ENCODE data around the gene SDCCAG8. TPM values are rescaled to one million over a fixed set of nuclear protein-coding genes. Genes with fewer than 3 reads are reported as not detected.

SDCCAG8 gene
- total RNA-seq, 1 donor from 2014 or later: 21.4 TPM

GRCh38 chr1:243234978-243235647, 20.7 kb upstream of the SDCCAG8 start:
- H3K4me1 ChIP-seq: peaks cover 50% of the 10 kb centered on the region
- no peaks in the 10 kb centered on the region for H3K27me3 ChIP-seq (ENCODE audit: low read depth)
- peaks cover 15% of the 10 kb centered on the region for H3K36me3 ChIP-seq
- intact Hi-C loops (cut with micrococcal nuclease): no loop called here
- H3K4me3 ChIP-seq: no peak overlapping the region
- no peak for DNase-seq
- H3K9me3 ChIP-seq (replicated peaks): peaks cover 24% of the 10 kb centered on the region
- TF ChIP-seq CTCF (IDR thresholded peaks at IDR 0.05; ENCODE audit: borderline replicate concordance): no peak
- H3K27ac ChIP-seq (replicated peaks): peak overlapping the region; percentile 47

GRCh38 chr1:243236604-243237252, 19.1 kb upstream of the SDCCAG8 start:
- H3K4me3 ChIP-seq: no peak overlapping the region
- peak overlapping the region; percentile 47 for H3K27ac ChIP-seq (replicated peaks)
- peaks cover 50% of the 10 kb centered on the region for H3K4me1 ChIP-seq
- no peak for DNase-seq
- TF ChIP-seq CTCF (IDR thresholded peaks at IDR 0.05; ENCODE audit: borderline replicate concordance): no peak
- H3K36me3 ChIP-seq: peaks cover 6% of the 10 kb centered on the region
- intact Hi-C loops (cut with micrococcal nuclease): no loop called here
- peaks cover 8% of the 10 kb centered on the region for H3K9me3 ChIP-seq (replicated peaks)
- H3K27me3 ChIP-seq (ENCODE audit: low read depth): no peaks in the 10 kb centered on the region

GRCh38 chr1:243244432-243244841, 11.4 kb upstream of the SDCCAG8 start:
- Histone ChIP-seq H3K4me1 (peaks cover 49% of the 10 kb centered on the region), H3K4me3 (no peak overlapping the region), H3K9me3 (replicated peaks) (no peaks in the 10 kb centered on the region), H3K27ac (replicated peaks) (no peak overlapping the region), H3K36me3 (no peaks in the 10 kb centered on the region), H3K27me3 (ENCODE audit: low read depth) (no peaks in the 10 kb centered on the region)
- TF ChIP-seq CTCF (IDR thresholded peaks at IDR 0.05; ENCODE audit: borderline replicate concordance): no peak
- no peak for DNase-seq
- intact Hi-C loops (cut with micrococcal nuclease): no loop called here

- TF ChIP-seq CTCF (IDR thresholded peaks at IDR 0.05; ENCODE audit: borderline replicate concordance): no peak
- Histone ChIP-seq H3K27ac (replicated peaks) (peak overlapping the region; percentile 14), H3K4me1 (peaks cover 69% of the 10 kb centered on the region), H3K36me3 (no peaks in the 10 kb centered on the region), H3K27me3 (ENCODE audit: low read depth) (no peaks in the 10 kb centered on the region), H3K9me3 (replicated peaks) (no peaks in the 10 kb centered on the region), H3K4me3 (no peak overlapping the region)
- no peak for DNase-seq
- intact Hi-C loops (cut with micrococcal nuclease): no loop called here
Measured at GRCh38 chr1:243246916-243247315, 8.9 kb upstream of the SDCCAG8 start.

GRCh38 chr1:243247901-243248300, 7.9 kb upstream of the SDCCAG8 start:
- TF ChIP-seq CTCF (IDR thresholded peaks at IDR 0.05; ENCODE audit: borderline replicate concordance): no peak
- no peaks in the 10 kb centered on the region for H3K36me3 ChIP-seq
- no peaks in the 10 kb centered on the region for H3K27me3 ChIP-seq (ENCODE audit: low read depth)
- H3K9me3 ChIP-seq (replicated peaks): no peaks in the 10 kb centered on the region
- no peak overlapping the region for H3K4me3 ChIP-seq
- H3K4me1 ChIP-seq: peaks cover 75% of the 10 kb centered on the region
- DNase-seq: no peak
- intact Hi-C loops (cut with micrococcal nuclease): no loop called here
- H3K27ac ChIP-seq (replicated peaks): peak overlapping the region; percentile 9
